ENCODE data around the gene RHBDL2. TPM values are rescaled to one million over a fixed set of nuclear protein-coding genes. Genes with fewer than 3 reads are reported as not detected.
"Not testable (repeated sequence)": the region's sequence is repeated elsewhere in the genome, so short reads cannot be mapped to it uniquely, and the experiment has no call there.

RHBDL2 gene
- total and polyA plus RNA-seq, 10 of the 15 experiments (the other 5 are each of a cell fraction or from before 2014, with no cell fraction given) = 0.05 TPM; not detected in 9

- Histone ChIP-seq H3K27me3 (replicated peaks in 1 of 2; ENCODE audit: control insufficient read depth in 2 of 2, insufficient read depth in 2 of 2, low read length in 1 of 2) (no peaks in the 10 kb centered on the region), H3K27ac (ENCODE audit: control insufficient read depth, insufficient read depth) (no peak overlapping the region), H3K4me1 (ENCODE audit: control insufficient read depth, insufficient read depth, low read length) (no peaks in the 10 kb centered on the region), H3K79me2 (ENCODE audit: control insufficient read depth, insufficient read depth, low read length) (no peaks in the 10 kb centered on the region), H3K9me3 (replicated peaks; ENCODE audit: control insufficient read depth, insufficient read depth, low read length) (no peaks in the 10 kb centered on the region), H2AFZ (ENCODE audit: control insufficient read depth, low read depth, low read length) (no peak overlapping the region), H3K36me3 (ENCODE audit: control insufficient read depth in 2 of 2, insufficient read depth in 2 of 2, low read length in 1 of 2) (no peaks in the 10 kb centered on the region), H3K4me2 (ENCODE audit: control insufficient read depth, insufficient read depth) (no peak overlapping the region), H3K4me3 (no peak overlapping the region), H4K20me1 (ENCODE audit: control insufficient read depth, insufficient read depth) (no peaks in the 10 kb centered on the region), H3K9ac (ENCODE audit: control insufficient read depth, insufficient read depth, low read length) (no peak overlapping the region)
- SMC1A ChIA-PET (ENCODE audit: uncharacterized antibody, unreplicated experiment) = interaction anchor here (0.6 to 2.1 kb wide), 2 partner anchors 17 to 157 kb away, joined by 3 to 4 read pairs; no protein-coding TSS in a partner anchor
- FAIRE-seq (no peak), ATAC-seq (no peak), DNase-seq (ENCODE audit: low read depth, low spot score) (no peak)
- no TSS peak for BruUV-seq (replicated peaks)
- 33% methylated on average over 3 of the region's 3 CpGs for WGBS (ENCODE audit: insufficient coverage, insufficient replicate concordance, low lambda C conversion rate, missing lambda C conversion rate)
- intact Hi-C loops (cut with micrococcal nuclease; ENCODE audit: unreplicated experiment) = no loop called here
- TF ChIP-seq NFYB (IDR thresholded peaks at IDR 0.05; ENCODE audit: insufficient read depth, low read depth, low read length) (no peak), MEF2B (IDR thresholded peaks at IDR 0.05; ENCODE audit: partially characterized antibody, poor library complexity, severe bottlenecking) (no peak), BCLAF1 (IDR thresholded peaks at IDR 0.05) (no peak), RB1 (IDR thresholded peaks at IDR 0.05; ENCODE audit: borderline replicate concordance) (no peak), RUNX3 (IDR thresholded peaks at IDR 0.05; ENCODE audit: low read length) (no peak), KAT2A (conservative IDR thresholded peaks at IDR 0.05; ENCODE audit: control insufficient read depth, low read depth, low read length) (no peak), MYB (IDR thresholded peaks at IDR 0.05; ENCODE audit: borderline replicate concordance, low read depth, low read length) (no peak), PKNOX1 (IDR thresholded peaks at IDR 0.05) (no peak), SP1 (IDR thresholded peaks at IDR 0.05; ENCODE audit: low read depth, low read length) (no peak), TCF12 (IDR thresholded peaks at IDR 0.05; ENCODE audit: low read depth, low read length) (no peak), GATAD2B (conservative IDR thresholded peaks at IDR 0.05; ENCODE audit: low read depth) (no peak), STAT3 (IDR thresholded peaks at IDR 0.05; ENCODE audit: low read depth, low read length) (no peak)
- CTCF ChIA-PET = interaction anchor here (1.7 kb wide), 1 partner anchor 14 kb away, joined by 4 read pairs; no protein-coding TSS in a partner anchor
- RAD21 ChIA-PET (ENCODE audit: unreplicated experiment) = no interaction called here
- POLR2A ChIA-PET = interaction anchor here (0.6 kb wide), 1 partner anchor 1144 kb away, joined by 3 read pairs; no protein-coding TSS in a partner anchor
- in situ Hi-C loops (cut with MboI) = no loop called here
Observed at GRCh38 chr1:38915352-38915948, 26.2 kb downstream of the RHBDL2 start.

- H3K4me1 ChIP-seq (ENCODE audit: control insufficient read depth, insufficient read depth, low read length); BruUV-seq (replicated peaks); H3K4me3 ChIP-seq; H4K20me1 ChIP-seq (ENCODE audit: control insufficient read depth, insufficient read depth); FAIRE-seq; intact Hi-C loops (cut with micrococcal nuclease; ENCODE audit: unreplicated experiment); H3K9me3 ChIP-seq (replicated peaks; ENCODE audit: control insufficient read depth, insufficient read depth, low read length); H3K27me3 ChIP-seq (replicated peaks in 1 of 2; ENCODE audit: control insufficient read depth in 2 of 2, insufficient read depth in 2 of 2, low read length in 1 of 2); H3K27ac ChIP-seq (ENCODE audit: control insufficient read depth, insufficient read depth); H2AFZ ChIP-seq (ENCODE audit: control insufficient read depth, low read depth, low read length); H3K4me2 ChIP-seq (ENCODE audit: control insufficient read depth, insufficient read depth); DNase-seq (ENCODE audit: low read depth, low spot score); in situ Hi-C loops (cut with MboI); RAD21 ChIA-PET (ENCODE audit: unreplicated experiment); H3K79me2 ChIP-seq (ENCODE audit: control insufficient read depth, insufficient read depth, low read length); H3K36me3 ChIP-seq (ENCODE audit: control insufficient read depth in 2 of 2, insufficient read depth in 2 of 2, low read length in 1 of 2); ATAC-seq; H3K9ac ChIP-seq (ENCODE audit: control insufficient read depth, insufficient read depth, low read length): not testable (repeated sequence)
- ChIA-PET CTCF (interaction anchor here (1.7 kb wide), 1 partner anchor 14 kb away, joined by 4 read pairs; no protein-coding TSS in a partner anchor), SMC1A (ENCODE audit: uncharacterized antibody, unreplicated experiment) (interaction anchor here (0.6 to 2.1 kb wide), 2 partner anchors 17 to 157 kb away, joined by 3 to 4 read pairs; no protein-coding TSS in a partner anchor), POLR2A (interaction anchor here (0.6 to 0.7 kb wide), 2 partner anchors 36 to 1145 kb away, joined by 3 to 4 read pairs; no protein-coding TSS in a partner anchor)
- WGBS (ENCODE audit: insufficient coverage, insufficient replicate concordance, low lambda C conversion rate, missing lambda C conversion rate) = 88% methylated on average over 7 of the region's 8 CpGs
Observed at GRCh38 chr1:38914908-38915307, 26.7 kb downstream of the RHBDL2 start.
